WTC11 (cell line): ENCODE results near the gene LASP1. TPM values are rescaled to one million over a fixed set of nuclear protein-coding genes. Genes with fewer than 3 reads are reported as not detected.

Source experiments
- ATAC-seq: fragments of 200-7000 bp; cut with Tn5 transposase; 2 replicates; pipeline ENCODE4 v1.10.0; 2021; ENCODE audit warnings: mild to moderate bottlenecking, moderate library complexity
- CTCF ChIA-PET: fragments of 300-600 bp; sonication (Branson Sonifier 250); formaldehyde crosslinking; loops from one replicate; lab custom pipeline; 2021; ENCODE audit warnings: antibody characterized with exemption; lab: Charles Lee
- POLR2A ChIA-PET: fragments of 350-600 bp; sonication (Branson Sonifier 250); formaldehyde crosslinking; loops from one replicate; lab custom pipeline; 2021; ENCODE audit warnings: antibody characterized with exemption; lab: Charles Lee
- DNase-seq: peaks from one replicate; pipeline ENCODE4 v3.0.0; 2021; ENCODE audit warnings: low spot score
- H3K27ac Mint-ChIP-seq: 2 replicates; pipeline ENCODE4 v1.8.0; 2021; ENCODE audit warnings: mixed read lengths
- H3K27me3 Mint-ChIP-seq: 2 replicates; pipeline ENCODE4 v1.8.0; 2021; ENCODE audit warnings: low read depth, mild to moderate bottlenecking, moderate library complexity, mixed read lengths
- H3K36me3 Mint-ChIP-seq: 2 replicates; pipeline ENCODE4 v1.8.0; 2021; ENCODE audit warnings: mixed read lengths
- H3K4me1 Mint-ChIP-seq: 2 replicates; pipeline ENCODE4 v1.8.0; 2022; ENCODE audit warnings: mixed read lengths
- H3K4me3 Mint-ChIP-seq: 2 replicates; pipeline ENCODE4 v1.8.0; 2021; ENCODE audit warnings: mild to moderate bottlenecking, moderate library complexity, mixed read lengths
- H3K9me3 Mint-ChIP-seq: 2 replicates; pipeline ENCODE4 v1.8.0; 2021; ENCODE audit warnings: mixed read lengths
- ATF1 ChIP-seq: sonication (generic); formaldehyde crosslinking; IDR thresholded peaks from 2 replicates; pipeline ENCODE4 v1.8.1; 2023; ENCODE audit warnings: mild to moderate bottlenecking, moderate library complexity, missing genetic modification reagents
- CREB1 ChIP-seq: sonication (generic); formaldehyde crosslinking; IDR thresholded peaks from 2 replicates; pipeline ENCODE4 v1.8.0; 2023; ENCODE audit warnings: mild to moderate bottlenecking, missing genetic modification reagents
- CREM ChIP-seq: sonication (generic); formaldehyde crosslinking; IDR thresholded peaks from 2 replicates; pipeline ENCODE4 v1.8.1; 2022; ENCODE audit warnings: mild to moderate bottlenecking, missing genetic modification reagents, moderate library complexity
- EMX1 ChIP-seq: fragments of 250-450 bp; sonication (Bioruptor Pico); IDR thresholded peaks from 2 replicates; pipeline ENCODE4 v1.8.0; 2021; ENCODE audit warnings: mild to moderate bottlenecking
- ETV6 ChIP-seq: sonication (generic); formaldehyde crosslinking; IDR thresholded peaks from 2 replicates; pipeline ENCODE4 v1.8.1; 2022; ENCODE audit warnings: mild to moderate bottlenecking, missing genetic modification reagents
- FOXJ3 ChIP-seq: sonication (generic); formaldehyde crosslinking; IDR thresholded peaks from 2 replicates; pipeline ENCODE4 v1.9.0; 2021; ENCODE audit warnings: missing genetic modification reagents, mild to moderate bottlenecking, borderline replicate concordance
- JUN ChIP-seq: sonication (generic); formaldehyde crosslinking; IDR thresholded peaks from 2 replicates; pipeline ENCODE4 v1.8.0; 2023; ENCODE audit warnings: mild to moderate bottlenecking, missing genetic modification reagents
- KAT7 ChIP-seq: sonication (generic); formaldehyde crosslinking; IDR thresholded peaks from 2 replicates; pipeline ENCODE4 v1.8.1; 2023; ENCODE audit warnings: missing genetic modification reagents, mild to moderate bottlenecking, borderline replicate concordance
- MYBL2 ChIP-seq: sonication (generic); formaldehyde crosslinking; IDR thresholded peaks from 2 replicates; pipeline ENCODE4 v1.8.1; 2023; ENCODE audit warnings: mild to moderate bottlenecking, moderate library complexity, missing genetic modification reagents
- NR2C2 ChIP-seq: sonication (generic); formaldehyde crosslinking; IDR thresholded peaks from 2 replicates; pipeline ENCODE4 v1.8.0; 2022; ENCODE audit warnings: mild to moderate bottlenecking, missing genetic modification reagents
- PRRX2 ChIP-seq: fragments of 250-450 bp; sonication (Bioruptor Pico); IDR thresholded peaks from 2 replicates; pipeline ENCODE4 v1.8.0; 2021; ENCODE audit warnings: mild to moderate bottlenecking
- SOX15 ChIP-seq: fragments of 250-450 bp; sonication (Bioruptor Pico); IDR thresholded peaks from 2 replicates; pipeline ENCODE4 v1.9.0; 2021; ENCODE audit warnings: mild to moderate bottlenecking
- TCF7 ChIP-seq: sonication (generic); formaldehyde crosslinking; IDR thresholded peaks from 2 replicates; pipeline ENCODE4 v1.8.0; 2022; ENCODE audit warnings: mild to moderate bottlenecking, low read depth, missing genetic modification reagents, moderate library complexity
- TEAD1 ChIP-seq: sonication (generic); formaldehyde crosslinking; IDR thresholded peaks from 2 replicates; pipeline ENCODE4 v1.8.0; 2022; ENCODE audit warnings: mild to moderate bottlenecking, missing genetic modification reagents
- TP53 ChIP-seq: sonication (generic); formaldehyde crosslinking; IDR thresholded peaks from 2 replicates; pipeline ENCODE4 v1.8.1; 2023; ENCODE audit warnings: mild to moderate bottlenecking, missing genetic modification reagents
- ZBTB21 ChIP-seq: sonication (generic); formaldehyde crosslinking; IDR thresholded peaks from 2 replicates; pipeline ENCODE4 v1.8.1; 2023; ENCODE audit warnings: mild to moderate bottlenecking, missing genetic modification reagents, borderline replicate concordance
- ZNF219 ChIP-seq: sonication (generic); formaldehyde crosslinking; IDR thresholded peaks from 2 replicates; pipeline ENCODE4 v1.8.0; 2023; ENCODE audit warnings: missing genetic modification reagents, mild to moderate bottlenecking, borderline replicate concordance
- ZNF396 ChIP-seq: fragments of 250-450 bp; sonication (Bioruptor Pico); IDR thresholded peaks from 2 replicates; pipeline ENCODE4 v1.8.0; 2021; ENCODE audit warnings: mild to moderate bottlenecking, moderate library complexity, borderline replicate concordance
- ZNF416 ChIP-seq: fragments of 250-450 bp; sonication (Bioruptor Pico); IDR thresholded peaks from 2 replicates; pipeline ENCODE4 v1.9.0; 2021; ENCODE audit warnings: mild to moderate bottlenecking, inconsistent platforms
- ZNF423 ChIP-seq: fragments of 250-450 bp; sonication (Bioruptor Pico); IDR thresholded peaks from 2 replicates; pipeline ENCODE4 v2.1.2; 2022; ENCODE audit warnings: mild to moderate bottlenecking, moderate library complexity
- total RNA-seq: library from RNA; stranded (reverse); gene quantifications from 3 replicates; pipeline ENCODE4 v1.2.3, GENCODE V29; 2021
- TF ChIP-seq, protein P1 (sequence below): sonication (generic); formaldehyde crosslinking; IDR thresholded peaks from 2 replicates; pipeline ENCODE4 v1.8.0; 2022; ENCODE audit warnings: mild to moderate bottlenecking, missing genetic modification reagents
- TF ChIP-seq, protein P2 (sequence below): sonication (generic); formaldehyde crosslinking; IDR thresholded peaks from 2 replicates; pipeline ENCODE4 v1.8.1; 2023; ENCODE audit warnings: mild to moderate bottlenecking, moderate library complexity, missing genetic modification reagents
- TF ChIP-seq, protein P3 (sequence below): sonication (generic); formaldehyde crosslinking; IDR thresholded peaks from 2 replicates; pipeline ENCODE4 v1.8.1; 2023; ENCODE audit warnings: mild to moderate bottlenecking, missing genetic modification reagents
- TF ChIP-seq, protein P4 (sequence below): sonication (generic); formaldehyde crosslinking; IDR thresholded peaks from 2 replicates; pipeline ENCODE4 v1.8.1; 2023; ENCODE audit warnings: mild to moderate bottlenecking, missing genetic modification reagents
- TF ChIP-seq, protein P5 (sequence below): sonication (generic); formaldehyde crosslinking; IDR thresholded peaks from 2 replicates; pipeline ENCODE4 v1.8.1; 2023; ENCODE audit warnings: mild to moderate bottlenecking, missing genetic modification reagents, borderline replicate concordance

Gene LASP1
- total RNA-seq, 1 experiment from 2014 or later: 139 TPM

DNA sequence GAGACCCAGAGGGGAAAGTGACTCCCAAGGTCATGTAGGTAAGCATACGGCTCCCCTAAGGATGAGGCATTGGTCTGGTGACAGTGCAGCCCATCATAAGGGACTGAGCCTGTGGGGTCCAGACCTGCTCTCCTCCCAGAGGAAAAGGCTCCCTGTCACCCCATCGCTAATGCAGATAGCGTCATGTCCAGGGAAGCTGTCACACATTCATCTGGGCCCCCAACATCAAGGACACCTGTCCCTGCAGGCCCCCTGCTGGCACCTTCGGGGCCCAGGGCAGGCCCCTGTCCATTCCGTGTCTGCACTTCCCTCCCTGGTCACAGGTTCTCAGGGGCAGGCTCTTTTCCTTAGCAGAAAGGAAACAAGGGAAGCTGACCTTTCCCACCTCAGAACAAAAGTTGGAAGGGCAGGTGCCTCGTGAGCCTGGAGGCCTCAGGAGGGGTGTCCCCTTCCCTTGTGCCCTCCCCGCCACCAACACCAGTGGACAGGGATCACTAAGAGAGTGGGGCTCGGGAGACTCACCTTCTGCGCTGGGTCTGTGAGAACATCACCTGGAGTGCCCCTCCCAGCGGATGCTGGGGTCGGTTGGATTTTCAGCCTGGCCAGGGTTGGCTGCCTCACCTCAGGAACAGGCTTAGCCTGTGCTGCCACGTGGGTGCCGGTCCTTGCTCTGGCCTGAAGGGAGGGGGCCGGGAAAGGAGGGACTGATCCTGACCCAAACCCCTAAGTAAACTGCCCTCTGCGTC is 38.2 kb downstream of the LASP1 start:
- peaks cover 17% of the 10 kb centered on the region for H3K36me3 Mint-ChIP-seq
- no peak overlapping the region for H3K4me3 Mint-ChIP-seq
- H3K4me1 Mint-ChIP-seq: peaks cover 18% of the 10 kb centered on the region
- peak; percentile 43 for ATAC-seq
- peak; percentile 13 for DNase-seq
- no peaks in the 10 kb centered on the region for H3K27me3 Mint-ChIP-seq
- H3K9me3 Mint-ChIP-seq: no peaks in the 10 kb centered on the region
- 0 out of 2 replicates have a peak overlapping the region, but pooled peaks have one; percentile 86 for H3K27ac Mint-ChIP-seq
- POLR2A ChIA-PET: interaction anchor here (0.6 to 1.2 kb wide), 2 partner anchors 22 to 99 kb away, joined by 3 read pairs; no protein-coding TSS in a partner anchor
- CTCF ChIA-PET: interaction anchor here (0.6 to 2.2 kb wide), 7 partner anchors 10 to 267 kb away, joined by 3 to 14 read pairs (median 6); no protein-coding TSS in a partner anchor
- TF ChIP-seq CREM (CRISPR knock-in tag) (no peak), EMX1 (no peak), ATF1 (CRISPR knock-in tag) (no peak), NR2C2 (CRISPR knock-in tag) (no peak), TCF7 (CRISPR knock-in tag) (no peak), TP53 (no peak), ZBTB21 (no peak), PRRX2 (CRISPR knock-in tag) (no peak), ZNF423 (CRISPR knock-in tag) (no peak), JUN (CRISPR knock-in tag) (no peak), ZNF396 (no peak), KAT7 (no peak), ZNF416 (no peak), ETV6 (CRISPR knock-in tag) (no peak), SOX15 (no peak)
- TF ChIP-seq, protein P1, sequence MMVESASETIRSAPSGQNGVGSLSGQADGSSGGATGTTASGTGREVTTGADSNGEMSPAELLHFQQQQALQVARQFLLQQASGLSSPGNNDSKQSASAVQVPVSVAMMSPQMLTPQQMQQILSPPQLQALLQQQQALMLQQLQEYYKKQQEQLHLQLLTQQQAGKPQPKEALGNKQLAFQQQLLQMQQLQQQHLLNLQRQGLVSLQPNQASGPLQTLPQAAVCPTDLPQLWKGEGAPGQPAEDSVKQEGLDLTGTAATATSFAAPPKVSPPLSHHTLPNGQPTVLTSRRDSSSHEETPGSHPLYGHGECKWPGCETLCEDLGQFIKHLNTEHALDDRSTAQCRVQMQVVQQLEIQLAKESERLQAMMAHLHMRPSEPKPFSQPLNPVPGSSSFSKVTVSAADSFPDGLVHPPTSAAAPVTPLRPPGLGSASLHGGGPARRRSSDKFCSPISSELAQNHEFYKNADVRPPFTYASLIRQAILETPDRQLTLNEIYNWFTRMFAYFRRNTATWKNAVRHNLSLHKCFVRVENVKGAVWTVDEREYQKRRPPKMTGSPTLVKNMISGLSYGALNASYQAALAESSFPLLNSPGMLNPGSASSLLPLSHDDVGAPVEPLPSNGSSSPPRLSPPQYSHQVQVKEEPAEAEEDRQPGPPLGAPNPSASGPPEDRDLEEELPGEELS (CRISPR knock-in tag): no peak
- TF ChIP-seq, protein P2, sequence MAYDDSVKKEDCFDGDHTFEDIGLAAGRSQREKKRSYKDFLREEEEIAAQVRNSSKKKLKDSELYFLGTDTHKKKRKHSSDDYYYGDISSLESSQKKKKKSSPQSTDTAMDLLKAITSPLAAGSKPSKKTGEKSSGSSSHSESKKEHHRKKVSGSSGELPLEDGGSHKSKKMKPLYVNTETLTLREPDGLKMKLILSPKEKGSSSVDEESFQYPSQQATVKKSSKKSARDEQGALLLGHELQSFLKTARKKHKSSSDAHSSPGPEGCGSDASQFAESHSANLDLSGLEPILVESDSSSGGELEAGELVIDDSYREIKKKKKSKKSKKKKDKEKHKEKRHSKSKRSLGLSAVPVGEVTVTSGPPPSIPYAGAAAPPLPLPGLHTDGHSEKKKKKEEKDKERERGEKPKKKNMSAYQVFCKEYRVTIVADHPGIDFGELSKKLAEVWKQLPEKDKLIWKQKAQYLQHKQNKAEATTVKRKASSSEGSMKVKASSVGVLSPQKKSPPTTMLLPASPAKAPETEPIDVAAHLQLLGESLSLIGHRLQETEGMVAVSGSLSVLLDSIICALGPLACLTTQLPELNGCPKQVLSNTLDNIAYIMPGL (CRISPR knock-in tag): no peak
- TF ChIP-seq, protein P3, sequence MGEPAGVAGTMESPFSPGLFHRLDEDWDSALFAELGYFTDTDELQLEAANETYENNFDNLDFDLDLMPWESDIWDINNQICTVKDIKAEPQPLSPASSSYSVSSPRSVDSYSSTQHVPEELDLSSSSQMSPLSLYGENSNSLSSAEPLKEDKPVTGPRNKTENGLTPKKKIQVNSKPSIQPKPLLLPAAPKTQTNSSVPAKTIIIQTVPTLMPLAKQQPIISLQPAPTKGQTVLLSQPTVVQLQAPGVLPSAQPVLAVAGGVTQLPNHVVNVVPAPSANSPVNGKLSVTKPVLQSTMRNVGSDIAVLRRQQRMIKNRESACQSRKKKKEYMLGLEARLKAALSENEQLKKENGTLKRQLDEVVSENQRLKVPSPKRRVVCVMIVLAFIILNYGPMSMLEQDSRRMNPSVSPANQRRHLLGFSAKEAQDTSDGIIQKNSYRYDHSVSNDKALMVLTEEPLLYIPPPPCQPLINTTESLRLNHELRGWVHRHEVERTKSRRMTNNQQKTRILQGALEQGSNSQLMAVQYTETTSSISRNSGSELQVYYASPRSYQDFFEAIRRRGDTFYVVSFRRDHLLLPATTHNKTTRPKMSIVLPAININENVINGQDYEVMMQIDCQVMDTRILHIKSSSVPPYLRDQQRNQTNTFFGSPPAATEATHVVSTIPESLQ (CRISPR knock-in tag): no peak
- TF ChIP-seq, protein P4, sequence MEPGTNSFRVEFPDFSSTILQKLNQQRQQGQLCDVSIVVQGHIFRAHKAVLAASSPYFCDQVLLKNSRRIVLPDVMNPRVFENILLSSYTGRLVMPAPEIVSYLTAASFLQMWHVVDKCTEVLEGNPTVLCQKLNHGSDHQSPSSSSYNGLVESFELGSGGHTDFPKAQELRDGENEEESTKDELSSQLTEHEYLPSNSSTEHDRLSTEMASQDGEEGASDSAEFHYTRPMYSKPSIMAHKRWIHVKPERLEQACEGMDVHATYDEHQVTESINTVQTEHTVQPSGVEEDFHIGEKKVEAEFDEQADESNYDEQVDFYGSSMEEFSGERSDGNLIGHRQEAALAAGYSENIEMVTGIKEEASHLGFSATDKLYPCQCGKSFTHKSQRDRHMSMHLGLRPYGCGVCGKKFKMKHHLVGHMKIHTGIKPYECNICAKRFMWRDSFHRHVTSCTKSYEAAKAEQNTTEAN (CRISPR knock-in tag): no peak

DNA sequence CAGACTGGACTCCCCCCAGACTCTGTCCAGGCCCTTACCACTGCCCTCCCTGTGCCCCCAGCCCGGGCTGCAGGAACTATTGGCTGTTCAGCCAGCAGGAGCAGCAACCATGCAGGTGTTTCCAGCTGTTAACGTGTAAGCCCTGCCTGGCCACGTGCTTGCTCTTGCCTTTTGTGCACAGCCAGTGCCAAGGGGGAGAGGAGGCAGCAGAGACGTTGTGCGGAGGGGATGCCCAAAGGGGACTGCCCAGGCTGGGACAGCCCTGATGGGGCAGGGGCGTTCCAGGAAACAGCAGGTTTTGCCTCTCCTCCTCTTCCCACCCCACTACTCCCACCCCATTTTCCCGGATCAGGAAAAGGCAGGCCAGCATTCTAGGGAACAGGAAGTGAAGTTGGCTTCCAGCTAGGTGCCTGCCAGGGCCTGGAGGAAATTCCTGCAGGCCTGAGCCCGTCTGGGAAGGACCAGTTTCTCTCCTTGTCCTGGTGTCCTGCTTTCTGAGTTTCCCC is 38.9 kb downstream of the LASP1 start:
- ATAC-seq: peak; percentile 15; the same call in 1 of the 2 replicates
- Mint-ChIP-seq H3K27ac (peak overlapping the region; percentile 48), H3K4me3 (no peak overlapping the region), H3K27me3 (no peaks in the 10 kb centered on the region), H3K36me3 (peaks cover 11% of the 10 kb centered on the region), H3K4me1 (peaks cover 18% of the 10 kb centered on the region), H3K9me3 (no peaks in the 10 kb centered on the region)
- CTCF ChIA-PET: interaction anchor here (0.6 kb wide), 2 partner anchors 30 to 40 kb away, joined by 3 to 4 read pairs; no protein-coding TSS in a partner anchor
- POLR2A ChIA-PET: interaction anchor here (0.6 to 1.2 kb wide), 2 partner anchors 23 to 100 kb away, joined by 3 read pairs; no protein-coding TSS in a partner anchor
- peak; percentile 16 for DNase-seq
- TF ChIP-seq CREB1 (no peak), FOXJ3 (CRISPR knock-in tag) (no peak), MYBL2 (no peak), ZNF416 (no peak), TEAD1 (CRISPR knock-in tag) (no peak), ZNF219 (CRISPR knock-in tag) (no peak), ATF1 (CRISPR knock-in tag) (no peak)
- TF ChIP-seq, protein P5, sequence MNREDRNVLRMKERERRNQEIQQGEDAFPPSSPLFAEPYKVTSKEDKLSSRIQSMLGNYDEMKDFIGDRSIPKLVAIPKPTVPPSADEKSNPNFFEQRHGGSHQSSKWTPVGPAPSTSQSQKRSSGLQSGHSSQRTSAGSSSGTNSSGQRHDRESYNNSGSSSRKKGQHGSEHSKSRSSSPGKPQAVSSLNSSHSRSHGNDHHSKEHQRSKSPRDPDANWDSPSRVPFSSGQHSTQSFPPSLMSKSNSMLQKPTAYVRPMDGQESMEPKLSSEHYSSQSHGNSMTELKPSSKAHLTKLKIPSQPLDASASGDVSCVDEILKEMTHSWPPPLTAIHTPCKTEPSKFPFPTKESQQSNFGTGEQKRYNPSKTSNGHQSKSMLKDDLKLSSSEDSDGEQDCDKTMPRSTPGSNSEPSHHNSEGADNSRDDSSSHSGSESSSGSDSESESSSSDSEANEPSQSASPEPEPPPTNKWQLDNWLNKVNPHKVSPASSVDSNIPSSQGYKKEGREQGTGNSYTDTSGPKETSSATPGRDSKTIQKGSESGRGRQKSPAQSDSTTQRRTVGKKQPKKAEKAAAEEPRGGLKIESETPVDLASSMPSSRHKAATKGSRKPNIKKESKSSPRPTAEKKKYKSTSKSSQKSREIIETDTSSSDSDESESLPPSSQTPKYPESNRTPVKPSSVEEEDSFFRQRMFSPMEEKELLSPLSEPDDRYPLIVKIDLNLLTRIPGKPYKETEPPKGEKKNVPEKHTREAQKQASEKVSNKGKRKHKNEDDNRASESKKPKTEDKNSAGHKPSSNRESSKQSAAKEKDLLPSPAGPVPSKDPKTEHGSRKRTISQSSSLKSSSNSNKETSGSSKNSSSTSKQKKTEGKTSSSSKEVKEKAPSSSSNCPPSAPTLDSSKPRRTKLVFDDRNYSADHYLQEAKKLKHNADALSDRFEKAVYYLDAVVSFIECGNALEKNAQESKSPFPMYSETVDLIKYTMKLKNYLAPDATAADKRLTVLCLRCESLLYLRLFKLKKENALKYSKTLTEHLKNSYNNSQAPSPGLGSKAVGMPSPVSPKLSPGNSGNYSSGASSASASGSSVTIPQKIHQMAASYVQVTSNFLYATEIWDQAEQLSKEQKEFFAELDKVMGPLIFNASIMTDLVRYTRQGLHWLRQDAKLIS (CRISPR knock-in tag): no peak
